KBM-7 (cell line): ENCODE results near the gene CDKAL1.

ENCODE experiments used
- DNase-seq: peaks from one replicate; pipeline ENCODE4 v3.0.0-alpha.2; 2015
- in situ Hi-C: fragments of 300-500 bp; cut with MboI; formaldehyde crosslinking; loops from 2 replicates; pipeline ENCODE4 v1.14.3; 2020; ENCODE audit warnings: low sequenced_read_pairs, low pct_unique_long_range_greater_than_20kb, mixed read lengths

The CDKAL1 gene

DNA sequence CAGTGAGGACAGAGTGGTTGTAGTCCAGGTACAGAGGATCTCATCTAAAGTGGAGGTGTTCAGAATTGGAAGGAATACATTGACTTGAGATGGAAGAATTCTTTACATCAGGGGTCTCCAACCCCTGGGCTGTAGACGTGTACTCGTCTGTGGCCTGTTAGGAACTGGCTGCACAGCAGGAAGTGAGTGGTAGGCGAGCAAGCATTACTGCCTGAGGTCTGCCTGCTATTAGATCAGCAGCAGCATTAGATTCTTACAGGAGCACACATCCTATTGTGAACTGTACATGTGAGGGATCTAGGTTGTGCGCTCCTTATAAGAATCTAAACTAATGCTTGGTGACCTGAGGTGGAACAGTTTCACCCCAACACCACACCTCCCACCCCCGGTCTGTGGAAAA, 121.1 kb downstream of the CDKAL1 start:
- in situ Hi-C loops = no loop called here

DNA sequence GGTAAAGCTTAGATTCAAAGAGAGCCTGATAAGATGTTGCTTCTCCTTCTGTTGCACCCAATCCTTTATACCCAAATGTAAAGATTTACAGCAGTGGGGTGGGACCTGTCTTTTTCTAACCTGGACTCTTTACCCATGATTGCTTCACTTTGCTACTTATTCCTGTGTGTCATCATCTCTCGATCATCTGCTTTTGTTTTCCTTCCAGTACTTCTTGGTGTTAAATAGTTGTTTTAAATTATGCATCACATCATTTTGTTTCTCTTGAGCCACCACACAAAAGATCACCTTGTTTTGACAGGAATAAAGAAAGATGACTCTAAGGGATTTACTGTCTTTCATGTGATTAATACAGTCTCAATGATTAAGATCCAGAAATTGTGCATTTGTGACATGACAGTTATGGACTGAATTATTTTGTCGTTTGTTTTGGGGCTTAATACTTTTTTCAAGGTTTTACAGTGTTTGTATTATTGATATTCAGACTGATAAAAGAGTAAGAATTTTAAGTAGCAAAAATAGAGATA, 123.1 kb downstream of the CDKAL1 start:
- in situ Hi-C loops = no loop called here
- no peak for DNase-seq

More for the DNA sequence above, 121.1 kb downstream of the CDKAL1 start:
- DNase-seq = no peak

DNA sequence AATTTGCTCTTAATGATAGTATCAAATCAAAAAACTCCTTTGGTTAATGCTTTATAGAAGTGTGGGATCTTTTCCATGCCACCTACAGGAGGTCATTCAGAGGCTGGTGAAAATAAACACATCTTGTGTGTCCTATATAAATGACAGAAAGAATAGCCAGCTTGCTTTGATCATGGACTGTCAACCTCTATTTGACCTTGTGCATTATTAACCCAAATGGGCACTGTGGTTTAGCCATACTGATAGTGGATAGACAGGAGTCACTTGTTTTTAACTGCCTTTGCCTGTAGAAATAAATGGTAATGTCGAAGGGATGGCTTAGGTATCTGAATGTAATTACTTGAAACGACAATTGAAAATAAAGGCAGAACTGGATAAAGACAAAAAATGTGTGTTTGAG, 123.8 kb downstream of the CDKAL1 start:
- in situ Hi-C loops = no loop called here
- no peak for DNase-seq

DNA sequence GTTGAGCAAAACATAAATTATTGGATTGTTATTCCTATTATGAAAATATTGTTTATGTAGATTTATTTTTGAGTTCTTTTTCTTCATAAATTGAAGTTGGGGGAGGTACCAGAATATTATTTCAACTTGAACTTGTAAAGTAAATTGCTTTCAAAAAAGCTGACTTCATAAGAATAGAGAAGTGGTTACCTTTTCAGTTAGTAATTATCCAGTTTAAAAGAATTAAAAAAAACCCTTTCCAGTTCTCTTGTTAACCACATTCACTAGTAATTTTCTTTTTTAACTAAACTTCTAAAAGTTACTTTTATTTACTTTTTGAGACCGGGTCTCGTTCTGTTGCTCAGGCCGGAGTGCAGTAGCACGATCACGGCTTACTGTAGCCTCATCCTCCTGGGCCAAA, 124.3 kb downstream of the CDKAL1 start:
- peak; percentile 36 for DNase-seq
- in situ Hi-C loops = no loop called here

DNA sequence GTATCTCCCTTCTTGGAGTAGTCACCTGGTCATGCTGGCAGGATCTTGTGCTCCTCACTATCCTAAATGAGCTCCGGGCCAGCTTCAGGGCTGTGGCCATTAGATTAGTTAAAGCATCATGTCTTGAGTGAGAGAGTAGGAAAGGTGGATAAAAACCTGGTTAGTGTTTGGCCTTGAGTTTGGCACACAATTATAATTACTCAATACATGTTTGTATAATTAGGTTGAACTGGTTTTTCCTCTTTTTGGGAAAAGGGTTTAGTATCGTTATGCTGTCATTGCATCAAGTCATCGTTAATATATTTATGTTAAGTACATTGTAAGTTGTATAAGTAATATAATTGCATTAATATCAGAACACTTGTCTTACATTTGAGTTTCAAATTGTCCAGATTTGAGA, 126.3 kb downstream of the CDKAL1 start:
- in situ Hi-C loops = no loop called here
- DNase-seq = no peak

DNA sequence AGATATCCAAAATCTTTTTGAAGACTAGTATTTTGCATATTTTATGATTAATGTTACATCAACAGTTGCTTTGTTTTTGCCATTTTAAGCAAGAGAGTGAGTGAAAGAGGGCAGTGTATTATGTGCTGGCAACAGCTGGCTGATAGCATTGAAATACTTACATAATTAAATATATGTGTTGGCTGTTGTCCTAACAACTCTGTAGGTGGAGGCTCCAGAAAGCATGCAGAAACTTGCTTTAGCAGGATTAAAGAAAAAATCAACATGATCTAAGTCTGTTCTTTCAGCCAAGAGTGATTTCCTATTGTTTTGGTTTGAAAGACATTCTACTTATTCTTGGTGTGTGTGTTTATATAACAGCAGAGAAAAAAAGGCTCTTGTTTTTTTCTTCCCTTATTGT, 127.5 kb downstream of the CDKAL1 start:
- no peak for DNase-seq
- in situ Hi-C loops = no loop called here

DNA sequence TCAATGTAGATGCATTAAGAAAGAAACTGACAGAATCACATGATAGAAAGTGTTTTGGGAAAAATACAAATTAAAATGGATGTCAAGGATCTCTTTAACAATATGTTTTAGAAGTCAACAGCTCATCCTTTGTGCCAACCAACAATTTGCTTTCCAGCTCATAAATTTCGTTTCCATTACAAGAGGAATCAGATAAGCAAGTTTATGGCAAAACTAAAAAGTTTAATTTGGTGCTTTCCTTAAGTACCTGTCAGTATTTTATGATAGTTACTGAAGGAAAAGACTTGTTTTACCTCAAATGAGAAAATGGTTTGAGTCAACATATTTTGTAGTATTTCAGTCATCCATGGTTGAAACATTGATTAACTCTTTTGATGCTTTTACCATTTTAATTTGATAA, 130.0 kb downstream of the CDKAL1 start:
- no peak for DNase-seq
- in situ Hi-C loops = no loop called here

DNA sequence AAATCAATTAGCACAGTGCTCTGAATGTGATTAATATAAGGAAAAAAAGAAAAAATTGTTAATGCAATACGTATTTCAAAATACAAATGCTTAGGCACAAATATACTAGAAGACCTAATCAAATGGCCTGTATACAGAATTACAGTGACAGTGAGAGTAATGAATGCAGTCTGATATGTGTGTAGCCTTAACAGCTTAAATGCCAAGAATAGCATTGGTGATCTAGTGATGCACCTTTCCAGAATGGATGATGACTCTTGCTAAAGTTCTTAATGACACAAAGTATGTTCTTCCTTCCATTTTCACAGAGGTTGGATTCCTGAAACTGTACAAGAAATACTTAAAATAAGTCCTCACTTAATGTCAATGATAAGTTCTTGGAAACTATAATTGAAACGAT, 131.0 kb downstream of the CDKAL1 start:
- no peak for DNase-seq
- in situ Hi-C loops = no loop called here

DNA sequence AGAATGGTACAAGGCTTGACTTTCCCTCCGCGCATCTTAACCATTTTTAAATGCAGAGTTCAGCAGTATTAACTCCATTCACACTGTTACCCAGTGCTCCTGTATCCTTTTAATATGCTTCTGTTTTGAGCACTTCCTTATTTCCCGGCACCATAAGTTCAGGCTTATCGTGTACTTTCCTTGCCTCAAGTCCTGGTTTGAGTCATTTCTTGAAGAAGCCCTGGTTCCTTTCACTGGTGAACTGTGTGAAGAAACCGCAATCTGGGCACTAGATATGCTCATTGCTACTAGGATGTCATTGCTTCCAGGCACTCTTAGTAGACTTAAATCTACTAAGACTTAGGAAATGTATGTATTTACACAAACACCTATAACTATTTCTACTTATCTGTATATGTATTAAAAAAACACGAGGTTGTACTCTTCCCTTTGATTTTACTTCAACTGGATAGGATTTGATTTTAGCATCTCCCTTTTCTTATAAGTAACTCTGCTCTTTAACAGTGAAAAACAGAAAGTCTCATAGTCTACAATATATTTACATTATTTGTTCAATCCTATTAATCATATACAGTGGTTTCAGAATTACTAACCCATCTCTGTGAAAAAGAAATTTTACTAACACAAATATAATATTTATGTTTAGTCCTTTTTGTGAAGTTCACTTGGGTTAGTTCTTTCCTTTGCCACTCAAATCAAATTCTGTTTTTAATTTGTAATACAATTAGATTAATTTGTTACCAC, 135.5 kb downstream of the CDKAL1 start:
- in situ Hi-C loops = no loop called here
- DNase-seq = peak; percentile 61

DNA sequence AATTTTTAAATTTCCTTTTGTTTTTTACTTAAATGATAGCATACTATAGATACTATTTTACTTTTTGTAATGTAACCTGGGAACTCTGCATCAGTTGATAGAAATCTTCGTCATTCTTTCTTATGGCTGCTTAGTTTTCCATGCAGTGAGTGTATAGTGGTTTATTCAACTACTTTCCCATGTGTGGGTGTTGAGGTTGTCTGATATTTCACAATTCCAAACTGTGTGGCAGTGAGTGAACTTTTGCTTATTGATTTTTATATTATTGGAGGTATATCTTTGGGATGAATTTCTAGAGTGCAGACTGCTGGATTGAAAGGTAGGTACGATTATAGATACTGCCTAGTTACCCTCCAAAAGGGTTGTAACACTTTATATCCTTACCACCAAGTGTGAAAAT, 136.5 kb downstream of the CDKAL1 start:
- in situ Hi-C loops = no loop called here

DNA sequence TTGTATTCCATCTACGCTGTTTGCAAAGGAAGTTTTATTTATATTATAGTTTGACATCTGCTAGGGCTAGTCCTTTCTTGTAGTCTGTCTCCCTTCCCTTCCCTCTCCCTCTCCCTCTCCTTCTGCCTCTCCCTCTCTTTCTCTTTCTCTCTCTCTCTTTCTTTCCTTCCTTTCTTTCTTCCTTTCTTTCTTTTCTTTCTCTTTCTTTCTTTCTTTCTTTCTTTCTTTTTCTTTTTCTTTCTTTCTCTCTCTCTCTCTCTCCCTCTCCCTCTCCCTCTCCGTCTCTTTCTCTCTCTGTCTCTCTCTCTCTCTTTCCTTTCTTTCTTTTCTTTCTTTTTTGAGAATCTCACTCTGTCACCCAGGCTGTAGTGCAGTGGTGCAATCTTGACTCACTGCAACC, 137.8 kb downstream of the CDKAL1 start:
- DNase-seq = no peak
- in situ Hi-C loops = no loop called here

More for the DNA sequence above, 136.5 kb downstream of the CDKAL1 start:
- DNase-seq = no peak

DNA sequence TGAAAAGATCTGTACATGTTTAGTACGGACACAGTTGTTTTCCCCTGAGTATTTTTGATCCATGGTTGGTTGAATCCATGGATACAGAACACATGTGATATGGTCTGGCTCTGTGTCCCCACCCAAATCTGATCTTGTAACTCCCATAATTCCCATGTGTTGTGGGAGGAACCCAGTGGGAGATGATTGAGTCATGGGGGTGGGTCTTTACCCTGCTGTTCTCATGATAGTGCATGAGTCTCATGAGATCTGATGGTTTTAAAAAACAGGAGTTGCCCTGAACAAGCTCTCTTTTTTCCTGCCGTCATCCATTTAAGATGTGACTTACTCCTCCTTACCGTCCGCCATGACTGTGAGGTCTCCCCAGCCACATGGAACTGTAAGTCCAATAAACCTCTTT, 139.2 kb downstream of the CDKAL1 start:
- DNase-seq = no peak
- in situ Hi-C loops = no loop called here

DNA sequence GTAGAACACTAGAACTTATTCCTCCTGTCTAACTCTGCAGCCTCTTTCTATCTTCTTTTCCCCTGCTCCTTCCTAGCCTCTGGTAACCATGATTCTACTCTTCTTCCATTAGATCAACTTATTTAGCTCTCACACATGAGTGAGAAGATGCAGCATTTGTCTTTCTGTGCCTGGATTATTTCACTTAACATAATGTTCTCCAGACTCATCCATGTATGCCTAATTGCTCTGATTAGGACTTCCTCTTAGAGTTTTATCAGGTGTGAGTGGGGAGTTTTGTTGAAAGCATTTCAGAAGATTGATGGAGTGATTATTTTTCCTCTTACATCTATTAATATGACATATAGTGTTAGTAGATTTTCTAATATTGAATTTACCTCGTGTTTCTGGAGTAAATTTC, 140.4 kb downstream of the CDKAL1 start:
- in situ Hi-C loops = no loop called here
- no peak for DNase-seq

DNA sequence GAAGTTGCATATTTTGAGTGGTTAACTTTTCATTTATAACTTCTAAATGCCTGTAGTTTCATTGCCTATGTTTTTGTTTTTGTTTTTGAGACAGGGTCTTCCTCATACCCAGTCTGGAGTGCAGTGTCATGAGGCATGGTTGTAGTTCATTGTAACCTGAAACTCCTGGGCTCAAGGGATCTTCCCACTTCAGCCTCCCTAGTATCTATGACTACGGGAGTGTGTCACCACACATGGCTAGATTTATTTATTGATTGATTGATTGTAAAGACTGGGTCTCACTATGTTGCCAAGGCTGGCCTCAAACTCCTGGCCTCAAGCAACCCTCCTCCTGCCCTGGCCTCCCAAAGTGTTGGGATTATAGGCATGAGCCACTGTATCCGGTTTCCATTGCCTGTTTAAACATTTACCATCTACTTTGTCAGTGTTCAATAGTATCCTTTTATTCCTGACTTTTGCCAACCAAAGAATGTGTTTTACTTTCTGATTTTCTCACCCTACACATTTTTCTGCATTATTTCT, 144.6 kb downstream of the CDKAL1 start:
- no peak for DNase-seq

DNA sequence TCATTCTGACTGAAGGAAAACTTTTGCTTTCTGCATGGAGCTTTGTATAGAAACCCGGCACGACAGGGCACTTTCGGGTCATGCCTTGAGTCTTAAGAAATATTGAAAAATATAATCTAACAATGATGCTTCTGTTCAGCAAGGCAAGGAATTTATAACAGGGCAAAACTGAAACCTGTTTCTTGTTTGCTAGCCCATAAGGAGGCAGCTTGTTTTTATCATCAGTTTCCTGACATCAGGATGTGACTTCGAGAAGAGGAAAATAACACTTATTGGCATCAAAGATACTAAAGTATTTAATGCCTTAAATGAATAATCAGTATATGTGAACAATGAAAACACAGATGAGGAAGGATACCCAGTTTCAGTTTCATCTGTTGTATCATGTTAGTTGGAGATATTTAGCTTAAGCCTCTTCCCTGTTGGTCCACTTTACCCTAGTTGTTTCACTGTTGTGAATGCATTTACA, 146.5 kb downstream of the CDKAL1 start:
- in situ Hi-C loops = no loop called here
- no peak for DNase-seq

More for the DNA sequence above, 144.6 kb downstream of the CDKAL1 start:
- in situ Hi-C loops = no loop called here

DNA sequence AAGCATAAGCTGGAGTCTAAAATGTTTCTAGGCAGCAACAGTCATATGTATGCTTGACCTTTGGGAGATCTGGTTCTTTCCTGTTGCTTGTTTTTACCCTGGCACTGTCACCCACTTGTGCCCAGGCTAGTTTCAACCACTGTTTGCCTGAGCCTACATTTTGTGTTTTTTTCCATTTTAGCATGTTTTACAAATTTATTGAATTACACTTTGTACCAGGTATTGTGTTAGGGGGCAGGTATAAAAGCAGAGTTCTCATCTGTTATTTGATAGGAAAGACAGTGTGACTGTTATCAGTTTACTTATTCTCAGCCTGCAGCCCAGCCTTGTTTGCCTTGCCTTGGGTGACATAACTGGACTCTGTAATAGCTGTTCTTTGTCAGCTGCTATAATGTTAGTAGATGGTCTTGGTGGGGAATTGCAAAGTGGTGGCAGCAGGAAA, 147.0 kb downstream of the CDKAL1 start:
- in situ Hi-C loops = no loop called here
- no peak for DNase-seq

DNA sequence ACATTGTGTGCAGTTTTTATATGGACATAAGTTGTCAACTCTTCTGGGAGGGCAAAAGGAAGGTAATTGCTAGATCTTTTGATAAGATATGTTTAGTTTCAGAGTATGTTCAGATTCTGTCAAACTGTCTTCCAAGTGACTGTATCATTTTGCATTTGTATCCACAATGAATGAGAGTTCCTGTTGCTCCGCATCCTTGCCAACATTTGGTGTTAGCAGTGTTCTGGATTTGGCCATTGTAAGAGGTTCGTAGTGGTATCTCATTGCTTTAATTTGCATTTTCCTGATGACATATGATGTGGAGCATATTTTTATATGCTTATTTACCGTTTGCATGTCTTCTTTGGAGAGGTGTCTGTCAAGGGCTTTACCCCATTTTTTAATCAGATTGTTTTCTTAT, 150.2 kb downstream of the CDKAL1 start:
- in situ Hi-C loops = no loop called here
- no peak for DNase-seq

DNA sequence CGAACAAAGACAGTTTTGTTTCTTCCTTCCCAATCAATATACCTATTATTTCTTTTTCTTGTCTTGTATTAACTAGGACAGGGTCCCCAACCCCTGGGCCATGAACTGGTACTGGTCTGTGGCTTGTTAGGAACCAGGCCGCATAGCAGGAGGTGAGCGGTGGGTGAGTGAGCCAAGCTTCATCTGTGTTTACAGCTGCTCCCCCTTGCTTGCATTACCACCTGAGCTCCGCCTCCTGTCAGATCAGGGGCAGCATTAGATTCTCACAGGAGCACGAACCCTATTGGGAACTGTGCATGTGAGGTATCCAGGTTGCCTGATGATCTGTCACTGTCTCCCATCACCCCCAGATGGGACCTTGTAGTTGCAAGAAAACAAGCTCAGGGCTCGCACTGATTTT, 151.9 kb downstream of the CDKAL1 start:
- no peak for DNase-seq
- in situ Hi-C loops = no loop called here

DNA sequence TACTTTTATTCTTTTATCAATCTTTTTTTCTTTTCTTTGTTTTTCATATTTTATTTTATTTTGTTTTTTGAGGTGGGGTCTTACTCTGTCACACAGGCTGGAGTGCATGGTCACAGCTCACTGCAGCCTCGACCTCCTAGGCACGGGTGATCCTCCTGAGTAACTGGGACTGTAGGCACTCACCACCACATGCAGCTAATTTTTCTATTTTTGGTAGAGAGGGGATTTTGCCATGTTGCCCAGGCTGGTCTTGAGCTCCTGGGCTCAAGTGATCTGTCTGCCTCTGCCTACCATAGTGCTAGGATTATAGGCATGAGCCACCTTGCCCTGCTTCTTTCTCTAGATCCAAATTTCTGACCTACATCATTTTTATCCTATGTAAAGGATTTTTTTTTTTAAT, 153.2 kb downstream of the CDKAL1 start:
- in situ Hi-C loops = no loop called here
- DNase-seq = no peak

DNA sequence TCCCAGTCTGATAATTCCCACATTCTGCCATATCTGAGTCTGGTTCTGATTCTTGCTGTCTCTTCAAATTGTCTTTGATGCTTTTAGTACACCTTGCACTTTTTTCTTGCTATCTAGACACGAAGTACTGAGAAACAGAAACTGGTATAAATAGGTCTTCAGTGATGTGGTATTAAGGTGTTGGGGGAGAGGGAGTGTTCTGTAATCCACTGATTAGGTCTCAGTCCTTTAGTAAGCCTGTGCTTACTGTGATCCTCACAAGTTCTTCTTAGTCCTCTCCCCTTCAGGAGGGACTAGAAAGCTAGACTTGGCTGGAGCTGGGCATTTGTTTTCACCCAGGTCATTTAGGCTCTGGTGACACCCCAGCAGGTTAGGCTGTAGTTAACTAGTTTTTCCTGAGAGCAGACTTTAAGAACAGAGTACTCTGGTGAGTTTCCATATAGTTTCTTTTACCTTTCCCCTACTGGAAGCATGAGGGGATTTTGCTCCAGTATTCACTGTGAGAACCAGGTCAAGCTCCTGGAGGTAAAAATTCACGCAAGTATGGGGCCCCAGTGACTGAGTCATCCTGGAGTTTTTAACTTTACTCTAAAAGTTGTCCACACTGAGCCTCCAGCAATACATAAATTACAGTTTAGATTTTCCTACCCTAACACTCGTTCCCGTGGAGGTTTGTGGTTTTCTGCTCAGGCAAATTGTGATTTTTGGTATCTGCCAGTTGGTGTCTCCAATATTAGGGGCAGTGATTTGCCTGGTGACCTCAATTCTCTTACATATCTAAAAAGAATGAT, 154.6 kb downstream of the CDKAL1 start:
- no peak for DNase-seq
- in situ Hi-C loops = no loop called here
